ENCODE data around the gene TNFAIP2.
A peak's percentile ranks its signal among the peaks of the same experiment; 100 is the strongest.
"Not testable (repeated sequence)": the region's sequence is repeated elsewhere in the genome, so short reads cannot be mapped to it uniquely, and the experiment has no call there.

The TNFAIP2 gene

GRCh38 chr14:103158688-103159087 is 35.4 kb downstream of the TNFAIP2 start:
- DNase-seq: no peak

- DNase-seq: no peak
These were observed 37.2 kb downstream of the TNFAIP2 start for GRCh38 chr14:103160321-103161053.

- no peak for DNase-seq
These were observed 37.8 kb downstream of the TNFAIP2 start for GRCh38 chr14:103161054-103161397.

GRCh38 chr14:103163199-103163598 is 39.9 kb downstream of the TNFAIP2 start:
- no peak for DNase-seq

- DNase-seq: no peak
These were observed 40.7 kb downstream of the TNFAIP2 start for GRCh38 chr14:103164006-103164405.

- no peak for DNase-seq
These were observed 41.5 kb downstream of the TNFAIP2 start for GRCh38 chr14:103164779-103165178.

GRCh38 chr14:103165323-103165722 is 42.1 kb downstream of the TNFAIP2 start:
- no peak for DNase-seq

- no peak for DNase-seq
These were observed 46.7 kb downstream of the TNFAIP2 start for GRCh38 chr14:103169954-103170353.

- DNase-seq: not testable (repeated sequence)
These were observed 47.9 kb downstream of the TNFAIP2 start for GRCh38 chr14:103171206-103171605.

GRCh38 chr14:103172921-103173320 is 49.7 kb downstream of the TNFAIP2 start:
- no peak for DNase-seq

GRCh38 chr14:103173887-103174286 is 50.6 kb downstream of the TNFAIP2 start:
- DNase-seq: not testable (repeated sequence)

GRCh38 chr14:103176176-103176575 is 52.9 kb downstream of the TNFAIP2 start:
- not testable (repeated sequence) for DNase-seq

- no peak for DNase-seq
These were observed 54.1 kb downstream of the TNFAIP2 start for GRCh38 chr14:103177376-103177775.

- no peak for DNase-seq
These were observed 55.3 kb downstream of the TNFAIP2 start for GRCh38 chr14:103178521-103178920.

GRCh38 chr14:103179094-103179493 is 55.8 kb downstream of the TNFAIP2 start:
- no peak for DNase-seq

GRCh38 chr14:103180331-103180730 is 57.1 kb downstream of the TNFAIP2 start:
- no peak for DNase-seq

GRCh38 chr14:103184046-103184445 is 60.8 kb downstream of the TNFAIP2 start:
- DNase-seq: no peak

GRCh38 chr14:103185051-103186029 is 62.1 kb downstream of the TNFAIP2 start:
- DNase-seq: peak in 1 of 2 donors; percentile 18

GRCh38 chr14:103186241-103186822 is 63.1 kb downstream of the TNFAIP2 start:
- DNase-seq: no peak

Measured in CD4-positive, alpha-beta T cell treated with Interferon alpha-2 for 1 hour (primary cell).